ENCODE results near the gene ADAMTS12. TPM values are rescaled to one million over a fixed set of nuclear protein-coding genes. Genes with fewer than 3 reads are reported as not detected.

The ADAMTS12 gene
- total RNA-seq, 1 experiment from 2014 or later = 0.15 TPM

- Histone ChIP-seq H3K27ac (ENCODE audit: low read length) (no peak overlapping the region), H3K27me3 (ENCODE audit: control insufficient read depth, insufficient read depth, low read length) (no peaks in the 10 kb centered on the region), H3K4me3 (ENCODE audit: low read depth in 2 of 2, low read length in 2 of 2) (no peak overlapping the region), H3K36me3 (ENCODE audit: control insufficient read depth, insufficient read depth, low read length) (no peaks in the 10 kb centered on the region), H3K4me1 (ENCODE audit: control insufficient read depth, insufficient read depth, low read length) (no peaks in the 10 kb centered on the region), H3K9me3 (ENCODE audit: control insufficient read depth, insufficient read depth, low read depth, low read length) (no peaks in the 10 kb centered on the region)
- POLR2A ChIA-PET = no interaction called here
- no peak for ATAC-seq
- CTCF ChIA-PET = no interaction called here
- no peak for DNase-seq (ENCODE audit: low read depth, low spot score)
- no peak for TF ChIP-seq SIN3A (IDR thresholded peaks at IDR 0.05; ENCODE audit: borderline replicate concordance, insufficient read depth, low read depth, low read length)
- no peak for TF ChIP-seq POLR2AphosphoS5 (IDR thresholded peaks at IDR 0.05; ENCODE audit: low read depth, low read length)
- no peak for TF ChIP-seq TCF7L2 (IDR thresholded peaks at IDR 0.05; ENCODE audit: low read depth, low read length)
- no TSS peak for BruUV-seq (replicated peaks)
- in situ Hi-C loops (cut with HindIII; ENCODE audit: low pct_unique_long_range_greater_than_20kb, low sequenced_read_pairs) (no loop called here), intact Hi-C loops (cut with micrococcal nuclease; ENCODE audit: unreplicated experiment) (no loop called here)
These were observed 190.5 kb downstream of the ADAMTS12 start for GRCh38 chr5:33701251-33701650.

DNA sequence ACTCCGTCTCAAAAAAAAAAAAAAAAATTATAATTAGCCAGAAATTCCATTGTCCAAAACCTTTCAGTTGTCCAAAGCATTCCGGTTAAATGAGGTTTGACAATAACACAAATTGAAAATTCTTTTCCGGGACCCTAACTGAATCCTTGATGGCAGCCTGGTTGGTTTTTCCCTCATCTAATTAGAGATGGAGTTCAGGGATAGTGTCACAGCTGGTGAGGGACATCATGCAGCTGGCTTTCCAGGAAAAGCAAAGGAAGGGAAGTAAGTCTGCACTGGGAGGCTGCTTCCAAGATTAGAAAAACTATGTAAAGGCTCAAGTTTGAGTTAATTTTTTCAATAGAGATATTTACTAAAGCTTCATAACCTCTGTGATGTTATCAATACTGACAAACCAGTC, 195.4 kb downstream of the ADAMTS12 start:
- Histone ChIP-seq H3K36me3 (ENCODE audit: control insufficient read depth, insufficient read depth, low read length) (no peaks in the 10 kb centered on the region), H3K4me3 (ENCODE audit: low read depth in 2 of 2, low read length in 2 of 2) (no peak overlapping the region), H3K27me3 (ENCODE audit: control insufficient read depth, insufficient read depth, low read length) (no peaks in the 10 kb centered on the region), H3K9me3 (ENCODE audit: control insufficient read depth, insufficient read depth, low read depth, low read length) (no peaks in the 10 kb centered on the region), H3K4me1 (ENCODE audit: control insufficient read depth, insufficient read depth, low read length) (no peaks in the 10 kb centered on the region), H3K27ac (ENCODE audit: low read length) (no peak overlapping the region)
- in situ Hi-C loops (cut with HindIII; ENCODE audit: low pct_unique_long_range_greater_than_20kb, low sequenced_read_pairs) (no loop called here), intact Hi-C loops (cut with micrococcal nuclease; ENCODE audit: unreplicated experiment) (no loop called here)
- ChIA-PET POLR2A (no interaction called here), CTCF (no interaction called here)
- no peak for DNase-seq (ENCODE audit: low read depth, low spot score)
- TF ChIP-seq, protein P1, sequence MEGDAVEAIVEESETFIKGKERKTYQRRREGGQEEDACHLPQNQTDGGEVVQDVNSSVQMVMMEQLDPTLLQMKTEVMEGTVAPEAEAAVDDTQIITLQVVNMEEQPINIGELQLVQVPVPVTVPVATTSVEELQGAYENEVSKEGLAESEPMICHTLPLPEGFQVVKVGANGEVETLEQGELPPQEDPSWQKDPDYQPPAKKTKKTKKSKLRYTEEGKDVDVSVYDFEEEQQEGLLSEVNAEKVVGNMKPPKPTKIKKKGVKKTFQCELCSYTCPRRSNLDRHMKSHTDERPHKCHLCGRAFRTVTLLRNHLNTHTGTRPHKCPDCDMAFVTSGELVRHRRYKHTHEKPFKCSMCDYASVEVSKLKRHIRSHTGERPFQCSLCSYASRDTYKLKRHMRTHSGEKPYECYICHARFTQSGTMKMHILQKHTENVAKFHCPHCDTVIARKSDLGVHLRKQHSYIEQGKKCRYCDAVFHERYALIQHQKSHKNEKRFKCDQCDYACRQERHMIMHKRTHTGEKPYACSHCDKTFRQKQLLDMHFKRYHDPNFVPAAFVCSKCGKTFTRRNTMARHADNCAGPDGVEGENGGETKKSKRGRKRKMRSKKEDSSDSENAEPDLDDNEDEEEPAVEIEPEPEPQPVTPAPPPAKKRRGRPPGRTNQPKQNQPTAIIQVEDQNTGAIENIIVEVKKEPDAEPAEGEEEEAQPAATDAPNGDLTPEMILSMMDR (IDR thresholded peaks at IDR 0.05) = no peak
- TF ChIP-seq POLR2AphosphoS5 (IDR thresholded peaks at IDR 0.05; ENCODE audit: low read depth, low read length) = no peak
- TF ChIP-seq TCF7L2 (IDR thresholded peaks at IDR 0.05; ENCODE audit: low read depth, low read length) = no peak
- TF ChIP-seq, protein P2, sequence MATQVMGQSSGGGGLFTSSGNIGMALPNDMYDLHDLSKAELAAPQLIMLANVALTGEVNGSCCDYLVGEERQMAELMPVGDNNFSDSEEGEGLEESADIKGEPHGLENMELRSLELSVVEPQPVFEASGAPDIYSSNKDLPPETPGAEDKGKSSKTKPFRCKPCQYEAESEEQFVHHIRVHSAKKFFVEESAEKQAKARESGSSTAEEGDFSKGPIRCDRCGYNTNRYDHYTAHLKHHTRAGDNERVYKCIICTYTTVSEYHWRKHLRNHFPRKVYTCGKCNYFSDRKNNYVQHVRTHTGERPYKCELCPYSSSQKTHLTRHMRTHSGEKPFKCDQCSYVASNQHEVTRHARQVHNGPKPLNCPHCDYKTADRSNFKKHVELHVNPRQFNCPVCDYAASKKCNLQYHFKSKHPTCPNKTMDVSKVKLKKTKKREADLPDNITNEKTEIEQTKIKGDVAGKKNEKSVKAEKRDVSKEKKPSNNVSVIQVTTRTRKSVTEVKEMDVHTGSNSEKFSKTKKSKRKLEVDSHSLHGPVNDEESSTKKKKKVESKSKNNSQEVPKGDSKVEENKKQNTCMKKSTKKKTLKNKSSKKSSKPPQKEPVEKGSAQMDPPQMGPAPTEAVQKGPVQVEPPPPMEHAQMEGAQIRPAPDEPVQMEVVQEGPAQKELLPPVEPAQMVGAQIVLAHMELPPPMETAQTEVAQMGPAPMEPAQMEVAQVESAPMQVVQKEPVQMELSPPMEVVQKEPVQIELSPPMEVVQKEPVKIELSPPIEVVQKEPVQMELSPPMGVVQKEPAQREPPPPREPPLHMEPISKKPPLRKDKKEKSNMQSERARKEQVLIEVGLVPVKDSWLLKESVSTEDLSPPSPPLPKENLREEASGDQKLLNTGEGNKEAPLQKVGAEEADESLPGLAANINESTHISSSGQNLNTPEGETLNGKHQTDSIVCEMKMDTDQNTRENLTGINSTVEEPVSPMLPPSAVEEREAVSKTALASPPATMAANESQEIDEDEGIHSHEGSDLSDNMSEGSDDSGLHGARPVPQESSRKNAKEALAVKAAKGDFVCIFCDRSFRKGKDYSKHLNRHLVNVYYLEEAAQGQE (IDR thresholded peaks at IDR 0.05; ENCODE audit: insufficient read depth in 1 of 2, low read depth in 2 of 2, low read length in 1 of 2) = no peak
- TF ChIP-seq SIN3A (IDR thresholded peaks at IDR 0.05; ENCODE audit: borderline replicate concordance, insufficient read depth, low read depth, low read length) = no peak
- BruUV-seq (replicated peaks) = no TSS peak
- ATAC-seq = no peak

GRCh38 chr5:33692980-33693379, 198.8 kb downstream of the ADAMTS12 start:
- Histone ChIP-seq H3K9me3 (ENCODE audit: control insufficient read depth, insufficient read depth, low read depth, low read length) (no peaks in the 10 kb centered on the region), H3K27me3 (ENCODE audit: control insufficient read depth, insufficient read depth, low read length) (no peaks in the 10 kb centered on the region), H3K36me3 (ENCODE audit: control insufficient read depth, insufficient read depth, low read length) (no peaks in the 10 kb centered on the region), H3K4me1 (ENCODE audit: control insufficient read depth, insufficient read depth, low read length) (no peaks in the 10 kb centered on the region), H3K27ac (ENCODE audit: low read length) (no peak overlapping the region), H3K4me3 (ENCODE audit: low read depth in 2 of 2, low read length in 2 of 2) (no peak overlapping the region)
- POLR2A ChIA-PET = no interaction called here
- DNase-seq (ENCODE audit: low read depth, low spot score) = no peak
- ATAC-seq = no peak
- intact Hi-C loops (cut with micrococcal nuclease; ENCODE audit: unreplicated experiment) = no loop called here
- BruUV-seq (replicated peaks) = no TSS peak
- CTCF ChIA-PET = no interaction called here
- TF ChIP-seq SIN3A (IDR thresholded peaks at IDR 0.05; ENCODE audit: borderline replicate concordance, insufficient read depth, low read depth, low read length) (no peak), TCF7L2 (IDR thresholded peaks at IDR 0.05; ENCODE audit: low read depth, low read length) (no peak), POLR2AphosphoS5 (IDR thresholded peaks at IDR 0.05; ENCODE audit: low read depth, low read length) (no peak)
- TF ChIP-seq, protein P2 (IDR thresholded peaks at IDR 0.05; ENCODE audit: insufficient read depth in 1 of 2, low read depth in 2 of 2, low read length in 1 of 2) = no peak
- TF ChIP-seq, protein P1 (IDR thresholded peaks at IDR 0.05) = no peak
- in situ Hi-C loops (cut with HindIII; ENCODE audit: low pct_unique_long_range_greater_than_20kb, low sequenced_read_pairs) = no loop called here
